GM23338 (cell line): ENCODE data around the gene ACOT13. TPM values are rescaled to one million over a fixed set of nuclear protein-coding genes. Genes with fewer than 3 reads are reported as not detected.
A peak's percentile ranks its signal among the peaks of the same experiment; 100 is the strongest.

Source experiments
- ATAC-seq: fragments of 200-7000 bp; cut with Tn5 transposase; 3 replicates; pipeline ENCODE4 v1.9.1; 2020
- DNase-seq: peaks from one replicate; pipeline ENCODE4 v3.0.0-alpha.2; 2015; ENCODE audit warnings: low spot score
- H2AFZ ChIP-seq: fragments of 200-600 bp; sonication (generic); 2 replicates; pipeline ENCODE4 v1.8.0; 2016; ENCODE audit warnings: antibody characterized with exemption, mild to moderate bottlenecking, moderate library complexity
- H3F3A ChIP-seq: fragments of 200-600 bp; sonication (generic); replicated peaks from 2 replicates; pipeline ENCODE4 v1.8.0; 2017; ENCODE audit warnings: antibody characterized with exemption, mixed run types, low read depth
- H3K27ac ChIP-seq: fragments of 200-600 bp; sonication (generic); 2 replicates; pipeline ENCODE4 v1.6.1; 2016; ENCODE audit warnings: low read depth
- H3K27me3 ChIP-seq: fragments of 200-600 bp; sonication (generic); 2 replicates; pipeline ENCODE4 v1.8.0; 2016; ENCODE audit warnings: mild to moderate bottlenecking, mixed run types, moderate library complexity; ENCODE audit not compliant: insufficient read depth
- H3K36me3 ChIP-seq: fragments of 200-600 bp; sonication (generic); 2 replicates; pipeline ENCODE4 v1.8.0; 2016; ENCODE audit warnings: mild to moderate bottlenecking; ENCODE audit not compliant: insufficient read depth
- H3K4me1 ChIP-seq: fragments of 200-600 bp; sonication (generic); 2 replicates; pipeline ENCODE4 v1.8.0; 2016; ENCODE audit warnings: mild to moderate bottlenecking, moderate library complexity; ENCODE audit not compliant: insufficient read depth
- H3K4me2 ChIP-seq: fragments of 200-600 bp; sonication (generic); 2 replicates; pipeline ENCODE4 v1.7.1; 2017; ENCODE audit warnings: mixed run types
- H3K4me3 ChIP-seq: fragments of 200-600 bp; sonication (generic); 2 replicates; pipeline ENCODE4 v1.6.1; 2016; ENCODE audit warnings: mixed run types
- H3K79me2 ChIP-seq: fragments of 200-600 bp; sonication (generic); replicated peaks from 2 replicates; pipeline ENCODE4 v1.8.0; 2017; ENCODE audit warnings: mild to moderate bottlenecking; ENCODE audit not compliant: insufficient read depth
- H3K9me2 ChIP-seq: fragments of 200-600 bp; sonication (generic); 2 replicates; pipeline ENCODE4 v1.8.0; 2017; ENCODE audit not compliant: insufficient read depth
- H4K20me1 ChIP-seq: fragments of 200-600 bp; sonication (generic); replicated peaks from 2 replicates; pipeline ENCODE4 v1.8.0; 2017; ENCODE audit warnings: mild to moderate bottlenecking; ENCODE audit not compliant: insufficient read depth
- H3K27ac Mint-ChIP-seq: 2 replicates; pipeline ENCODE4 v1.8.0; 2020; ENCODE audit warnings: inconsistent platforms, mild to moderate bottlenecking, moderate library complexity, mixed read lengths
- H3K27me3 Mint-ChIP-seq: 3 replicates; pipeline ENCODE4 v1.8.0; 2022; ENCODE audit warnings: low read depth, mild to moderate bottlenecking, moderate library complexity, mixed read lengths, inconsistent platforms; ENCODE audit not compliant: insufficient read depth, poor library complexity
- H3K36me3 Mint-ChIP-seq: 3 replicates; pipeline ENCODE4 v1.8.0; 2021; ENCODE audit warnings: low read depth, mild to moderate bottlenecking, inconsistent platforms, moderate library complexity, mixed read lengths
- H3K4me1 Mint-ChIP-seq: 3 replicates; pipeline ENCODE4 v1.8.0; 2020; ENCODE audit warnings: mild to moderate bottlenecking, inconsistent platforms, mixed read lengths
- H3K4me3 Mint-ChIP-seq: 3 replicates; pipeline ENCODE4 v1.8.0; 2021; ENCODE audit warnings: moderate library complexity, mild to moderate bottlenecking, inconsistent platforms, mixed read lengths
- H3K9me3 Mint-ChIP-seq: 3 replicates; pipeline ENCODE4 v1.8.0; 2020; ENCODE audit warnings: moderate library complexity, mild to moderate bottlenecking, inconsistent platforms, mixed read lengths
- CREB1 ChIP-seq: fragments of 250-450 bp; sonication (Bioruptor Pico); IDR thresholded peaks from 2 replicates; pipeline ENCODE4 v1.5.0; 2020; ENCODE audit warnings: low read depth, mild to moderate bottlenecking, moderate library complexity
- CTCF ChIP-seq, 2 experiments: fragments of 200-600 bp in 1 of 2; sonication (generic) in 1 of 2; conservative IDR thresholded peaks; 2 replicates each; pipeline versions ENCODE4 v1.5.1 to v1.6.1; 2016 to 2017; ENCODE audit warnings: antibody characterized with exemption in 2 of 2, low read depth in 2 of 2, mild to moderate bottlenecking in 2 of 2, moderate library complexity in 1 of 2
- ETS1 ChIP-seq: IDR thresholded peaks from 2 replicates; pipeline ENCODE4 v1.6.1; 2016; ENCODE audit warnings: antibody characterized with exemption
- EZH2 ChIP-seq: fragments of 200-600 bp; sonication (generic); IDR thresholded peaks from one replicate; pipeline ENCODE4 v1.8.0; 2017; ENCODE audit warnings: antibody characterized with exemption, mild to moderate bottlenecking, low read depth; ENCODE audit not compliant: unreplicated experiment
- EZH2phosphoT487 ChIP-seq: fragments of 200-600 bp; sonication (generic); IDR thresholded peaks from one replicate; pipeline ENCODE4 v1.8.1; 2018; ENCODE audit warnings: antibody characterized with exemption; ENCODE audit not compliant: unreplicated experiment
- JUNB ChIP-seq: IDR thresholded peaks from one replicate; pipeline ENCODE4 v1.6.1; 2016; ENCODE audit warnings: antibody characterized with exemption; ENCODE audit not compliant: unreplicated experiment
- NANOG ChIP-seq: IDR thresholded peaks from 2 replicates; pipeline ENCODE4 v1.6.1; 2016; ENCODE audit warnings: antibody characterized with exemption, borderline replicate concordance
- STAT1 ChIP-seq: IDR thresholded peaks from one replicate; pipeline ENCODE4 v1.6.1; 2016; ENCODE audit warnings: antibody characterized with exemption; ENCODE audit not compliant: unreplicated experiment
- ZNF114 ChIP-seq: fragments of 250-450 bp; sonication (Bioruptor Pico); IDR thresholded peaks from 2 replicates; pipeline ENCODE4 v1.5.0; 2020; ENCODE audit warnings: mild to moderate bottlenecking, moderate library complexity
- ZNF331 ChIP-seq: fragments of 250-450 bp; sonication (Bioruptor Pico); IDR thresholded peaks from 2 replicates; pipeline ENCODE4 v1.5.0; 2020; ENCODE audit warnings: low read depth, mild to moderate bottlenecking, moderate library complexity
- ZNF462 ChIP-seq: fragments of 250-450 bp; sonication (Bioruptor Pico); IDR thresholded peaks from 2 replicates; pipeline ENCODE4 v1.5.0; 2020; ENCODE audit warnings: mild to moderate bottlenecking, moderate library complexity
- polyA plus RNA-seq: library from polyadenylated mRNA; unstranded; fragments of >200 nt; fragmentation: Nextera tagmentation; extraction: Ambion mirVana; gene quantifications from 2 replicates; pipeline ENCODE4 v1.2.1, GENCODE V29; 2016
- total RNA-seq: library from RNA; depleted of rRNA; stranded (reverse); fragments of >200 nt; shearing (Covaris generic); gene quantifications from 2 replicates; pipeline ENCODE4 v1.2.3, GENCODE V29; 2014
- TF ChIP-seq, protein P1 (sequence below): IDR thresholded peaks from one replicate; pipeline ENCODE4 v1.6.1; 2018; ENCODE audit warnings: antibody characterized with exemption; ENCODE audit not compliant: unreplicated experiment

ACOT13 gene
- total and polyA plus RNA-seq, 2 experiments from 2014 or later, result 17.8 to 175 TPM

GRCh38 chr6:24663189-24663588 lies 3.7 kb upstream of the ACOT13 start:
- Histone ChIP-seq H3K27me3 (no peaks in the 10 kb centered on the region), H4K20me1 (no peaks in the 10 kb centered on the region), H3K9me2 (no peaks in the 10 kb centered on the region), H3K79me2 (peaks cover 68% of the 10 kb centered on the region), H3K36me3 (no peaks in the 10 kb centered on the region; the same call in none of the 2 replicates), H3K4me2 (no peak overlapping the region), H3F3A (no peaks in the 10 kb centered on the region), H3K27ac (no peak overlapping the region), H3K4me1 (peaks cover 24% of the 10 kb centered on the region), H2AFZ (no peak overlapping the region), H3K4me3 (no peak overlapping the region)
- ATAC-seq (no peak), DNase-seq (no peak)
- Mint-ChIP-seq H3K9me3 (peaks cover 13% of the 10 kb centered on the region; the same call in 2 of the 3 replicates), H3K27ac (peak overlapping the region; percentile 18; the same call in 1 of the 2 replicates), H3K36me3 (peaks cover 62% of the 10 kb centered on the region), H3K27me3 (peaks cover 14% of the 10 kb centered on the region), H3K4me3 (no peak overlapping the region), H3K4me1 (peaks cover 41% of the 10 kb centered on the region)
- TF ChIP-seq NANOG (no peak), EZH2phosphoT487 (no peak), ZNF331 (CRISPR knock-in tag) (no peak), STAT1 (no peak), ZNF462 (CRISPR knock-in tag) (no peak), JUNB (no peak), CTCF (conservative IDR thresholded peaks at IDR 0.05; ENCODE audit: low read depth in 2 of 2) (no peak), EZH2 (no peak), ETS1 (no peak), ZNF114 (CRISPR knock-in tag) (no peak), CREB1 (CRISPR knock-in tag) (no peak)
- TF ChIP-seq, protein P1, sequence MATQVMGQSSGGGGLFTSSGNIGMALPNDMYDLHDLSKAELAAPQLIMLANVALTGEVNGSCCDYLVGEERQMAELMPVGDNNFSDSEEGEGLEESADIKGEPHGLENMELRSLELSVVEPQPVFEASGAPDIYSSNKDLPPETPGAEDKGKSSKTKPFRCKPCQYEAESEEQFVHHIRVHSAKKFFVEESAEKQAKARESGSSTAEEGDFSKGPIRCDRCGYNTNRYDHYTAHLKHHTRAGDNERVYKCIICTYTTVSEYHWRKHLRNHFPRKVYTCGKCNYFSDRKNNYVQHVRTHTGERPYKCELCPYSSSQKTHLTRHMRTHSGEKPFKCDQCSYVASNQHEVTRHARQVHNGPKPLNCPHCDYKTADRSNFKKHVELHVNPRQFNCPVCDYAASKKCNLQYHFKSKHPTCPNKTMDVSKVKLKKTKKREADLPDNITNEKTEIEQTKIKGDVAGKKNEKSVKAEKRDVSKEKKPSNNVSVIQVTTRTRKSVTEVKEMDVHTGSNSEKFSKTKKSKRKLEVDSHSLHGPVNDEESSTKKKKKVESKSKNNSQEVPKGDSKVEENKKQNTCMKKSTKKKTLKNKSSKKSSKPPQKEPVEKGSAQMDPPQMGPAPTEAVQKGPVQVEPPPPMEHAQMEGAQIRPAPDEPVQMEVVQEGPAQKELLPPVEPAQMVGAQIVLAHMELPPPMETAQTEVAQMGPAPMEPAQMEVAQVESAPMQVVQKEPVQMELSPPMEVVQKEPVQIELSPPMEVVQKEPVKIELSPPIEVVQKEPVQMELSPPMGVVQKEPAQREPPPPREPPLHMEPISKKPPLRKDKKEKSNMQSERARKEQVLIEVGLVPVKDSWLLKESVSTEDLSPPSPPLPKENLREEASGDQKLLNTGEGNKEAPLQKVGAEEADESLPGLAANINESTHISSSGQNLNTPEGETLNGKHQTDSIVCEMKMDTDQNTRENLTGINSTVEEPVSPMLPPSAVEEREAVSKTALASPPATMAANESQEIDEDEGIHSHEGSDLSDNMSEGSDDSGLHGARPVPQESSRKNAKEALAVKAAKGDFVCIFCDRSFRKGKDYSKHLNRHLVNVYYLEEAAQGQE, result no peak
